Measurements from ENCODE around the gene IFT122.
A peak's percentile ranks its signal among the peaks of the same experiment; 100 is the strongest.

DNA sequence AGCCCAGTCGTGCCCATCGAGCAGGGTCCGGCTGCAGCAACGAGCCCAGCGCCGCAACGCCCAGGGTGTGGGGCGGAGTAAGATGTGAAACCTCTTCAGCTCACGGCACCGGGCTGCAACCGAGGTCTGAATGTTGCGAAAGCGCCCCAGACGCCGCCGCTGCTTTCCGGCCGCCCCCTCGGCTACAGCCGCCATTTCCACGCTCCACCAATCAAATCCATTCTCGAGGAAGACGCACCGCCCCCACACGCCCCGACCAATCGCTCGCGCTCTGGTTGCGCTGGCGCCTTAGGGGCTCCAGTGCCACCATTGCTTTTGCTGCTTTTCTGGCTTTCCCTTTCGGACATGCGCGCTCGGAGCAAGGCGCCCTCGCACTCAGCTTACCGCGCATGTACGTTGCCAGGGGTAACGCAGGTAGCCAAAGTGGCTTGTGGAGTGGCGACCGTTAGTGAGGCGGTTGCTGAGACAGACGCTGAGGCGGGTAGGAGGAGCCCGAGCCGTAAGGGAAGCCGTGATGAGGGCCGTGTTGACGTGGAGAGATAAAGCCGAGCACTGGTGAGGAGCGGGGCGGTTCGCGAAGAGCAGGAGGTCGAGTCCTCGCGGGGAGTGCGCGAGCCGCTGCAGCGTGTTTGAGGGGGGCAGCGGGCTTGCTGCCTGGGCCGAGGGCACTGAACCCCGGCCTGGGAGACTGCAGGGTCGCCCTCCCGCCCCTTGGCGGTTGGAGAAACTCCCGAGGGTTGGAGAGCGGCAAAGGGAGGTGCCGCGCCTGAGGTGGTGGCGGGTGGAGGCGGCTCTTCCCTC, at the start of gene IFT122, which contains the start of gene MBD4:
- TF ChIP-seq POLR2A (IDR thresholded peaks at IDR 0.05) (peak; percentile 59), POLR2AphosphoS5 (IDR thresholded peaks at IDR 0.05) (peak; percentile 77 to 83 (median 81))
- TF ChIP-seq, protein P1, sequence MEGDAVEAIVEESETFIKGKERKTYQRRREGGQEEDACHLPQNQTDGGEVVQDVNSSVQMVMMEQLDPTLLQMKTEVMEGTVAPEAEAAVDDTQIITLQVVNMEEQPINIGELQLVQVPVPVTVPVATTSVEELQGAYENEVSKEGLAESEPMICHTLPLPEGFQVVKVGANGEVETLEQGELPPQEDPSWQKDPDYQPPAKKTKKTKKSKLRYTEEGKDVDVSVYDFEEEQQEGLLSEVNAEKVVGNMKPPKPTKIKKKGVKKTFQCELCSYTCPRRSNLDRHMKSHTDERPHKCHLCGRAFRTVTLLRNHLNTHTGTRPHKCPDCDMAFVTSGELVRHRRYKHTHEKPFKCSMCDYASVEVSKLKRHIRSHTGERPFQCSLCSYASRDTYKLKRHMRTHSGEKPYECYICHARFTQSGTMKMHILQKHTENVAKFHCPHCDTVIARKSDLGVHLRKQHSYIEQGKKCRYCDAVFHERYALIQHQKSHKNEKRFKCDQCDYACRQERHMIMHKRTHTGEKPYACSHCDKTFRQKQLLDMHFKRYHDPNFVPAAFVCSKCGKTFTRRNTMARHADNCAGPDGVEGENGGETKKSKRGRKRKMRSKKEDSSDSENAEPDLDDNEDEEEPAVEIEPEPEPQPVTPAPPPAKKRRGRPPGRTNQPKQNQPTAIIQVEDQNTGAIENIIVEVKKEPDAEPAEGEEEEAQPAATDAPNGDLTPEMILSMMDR (IDR thresholded peaks at IDR 0.05): no peak
